Rectal smooth muscle tissue (tissue), 1 donor: Measurements from ENCODE around the gene CCDC102B.
"Not testable (repeated sequence)": the region's sequence is repeated elsewhere in the genome, so short reads cannot be mapped to it uniquely, and the experiment has no call there.

Experiments
- H3K27ac ChIP-seq: one replicate; pipeline ENCODE4 v1.7.0; 2013; ENCODE audit warnings: low read depth, low read length, inconsistent platforms
- H3K27me3 ChIP-seq: one replicate; pipeline ENCODE4 v1.7.0; 2013; ENCODE audit warnings: low read length; ENCODE audit not compliant: control insufficient read depth, insufficient read depth
- H3K36me3 ChIP-seq: one replicate; pipeline ENCODE4 v1.7.0; 2013; ENCODE audit warnings: low read length; ENCODE audit not compliant: control insufficient read depth, insufficient read depth
- H3K4me1 ChIP-seq: one replicate; pipeline ENCODE4 v1.7.0; 2013; ENCODE audit warnings: low read length; ENCODE audit not compliant: control insufficient read depth, insufficient read depth
- H3K4me3 ChIP-seq: one replicate; pipeline ENCODE4 v1.7.0; 2013; ENCODE audit warnings: low read length
- H3K9ac ChIP-seq: one replicate; pipeline ENCODE4 v1.7.0; 2013; ENCODE audit warnings: low read length

Gene CCDC102B

DNA sequence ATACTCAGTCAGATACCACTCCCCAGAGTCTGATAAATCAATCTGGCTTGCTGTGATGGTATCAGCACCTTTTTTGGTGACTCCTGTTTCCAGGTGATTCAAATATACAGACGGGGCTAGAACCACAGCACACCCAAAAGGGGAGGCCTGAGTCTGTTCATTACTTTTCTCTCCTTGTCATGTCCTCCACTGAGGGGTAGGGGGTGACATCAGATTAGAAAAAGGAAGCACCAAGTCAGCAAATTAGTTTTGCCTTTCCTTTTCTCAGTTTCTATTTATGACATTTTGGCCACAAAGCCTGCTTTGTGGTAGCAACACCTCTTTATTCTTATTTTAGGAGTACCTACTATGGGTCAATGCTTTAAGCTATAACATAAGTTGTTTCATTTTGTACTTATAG lies 127.4 kb downstream of the CCDC102B start:
- Histone ChIP-seq H3K4me1 (no peaks in the 10 kb centered on the region), H3K36me3 (no peaks in the 10 kb centered on the region), H3K27ac (no peak overlapping the region), H3K4me3 (no peak overlapping the region), H3K27me3 (no peaks in the 10 kb centered on the region), H3K9ac (no peak overlapping the region)

DNA sequence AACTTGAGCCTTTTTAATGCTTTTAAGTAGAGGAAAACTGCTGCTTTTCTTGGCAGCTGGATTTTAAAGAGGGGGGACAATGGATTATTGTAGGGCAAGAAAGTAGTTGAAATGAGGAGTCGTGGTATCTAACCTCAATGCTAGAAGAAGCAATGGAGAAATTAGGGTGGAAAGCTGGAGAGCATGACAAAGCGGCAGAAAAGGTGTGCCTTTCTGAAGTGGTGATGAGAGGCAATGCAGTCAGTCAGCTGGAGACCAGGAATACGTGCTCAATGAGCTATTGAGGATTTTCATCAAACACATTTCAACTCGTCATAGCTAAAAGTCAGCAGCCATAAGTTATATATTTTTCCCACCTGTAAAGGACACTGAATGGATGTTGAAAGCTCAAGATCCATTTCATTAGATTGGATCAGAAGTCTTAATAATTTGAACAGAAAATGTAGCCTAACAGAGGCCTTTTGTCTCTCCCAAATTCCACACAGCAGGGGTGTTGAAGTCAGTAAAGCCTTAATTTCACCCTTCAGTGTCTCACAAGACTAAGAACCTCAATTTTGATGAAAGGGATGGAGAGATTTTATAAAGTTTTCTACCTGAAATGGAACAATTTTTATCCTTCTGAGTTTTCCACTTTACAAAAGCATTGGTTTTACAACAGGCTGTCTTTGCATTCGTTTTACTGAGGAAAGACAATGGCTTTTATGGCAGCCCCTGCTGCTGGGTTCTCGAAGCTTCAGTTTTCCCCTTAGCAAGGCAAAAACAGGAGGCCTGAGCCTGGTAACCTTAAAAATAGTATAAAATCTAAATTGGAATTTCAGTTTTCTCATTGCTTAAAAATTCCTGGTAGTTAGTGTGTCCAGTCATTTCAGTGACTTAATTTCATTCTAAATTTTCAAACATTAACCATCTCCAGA lies 131.1 kb downstream of the CCDC102B start:
- Histone ChIP-seq H3K27me3 (no peaks in the 10 kb centered on the region), H3K9ac (no peak overlapping the region), H3K27ac (no peak overlapping the region), H3K4me3 (no peak overlapping the region), H3K4me1 (no peaks in the 10 kb centered on the region), H3K36me3 (no peaks in the 10 kb centered on the region)

DNA sequence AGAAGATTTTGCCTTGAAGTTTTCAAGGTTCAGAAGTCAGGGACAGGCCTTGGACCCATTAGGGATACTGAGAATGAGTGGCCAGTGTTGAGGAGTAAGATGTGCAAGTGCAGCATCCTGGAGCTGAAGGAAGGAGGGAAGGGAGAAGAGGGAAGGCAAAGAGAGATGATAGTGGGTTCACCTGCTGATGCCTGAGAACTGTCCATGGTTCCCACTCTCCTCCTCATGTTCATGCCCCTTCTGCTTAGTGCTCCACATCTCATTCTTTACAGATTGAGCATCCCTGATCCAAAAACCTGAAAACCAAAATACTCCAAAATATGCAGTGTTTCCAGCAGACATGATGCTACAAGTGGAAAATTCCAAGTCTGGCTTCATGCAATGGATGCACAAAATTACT lies 137.8 kb downstream of the CCDC102B start:
- no peaks in the 10 kb centered on the region for H3K36me3 ChIP-seq
- H3K27ac ChIP-seq: no peak overlapping the region
- H3K4me1 ChIP-seq: no peaks in the 10 kb centered on the region
- no peak overlapping the region for H3K4me3 ChIP-seq
- no peak overlapping the region for H3K9ac ChIP-seq
- no peaks in the 10 kb centered on the region for H3K27me3 ChIP-seq

DNA sequence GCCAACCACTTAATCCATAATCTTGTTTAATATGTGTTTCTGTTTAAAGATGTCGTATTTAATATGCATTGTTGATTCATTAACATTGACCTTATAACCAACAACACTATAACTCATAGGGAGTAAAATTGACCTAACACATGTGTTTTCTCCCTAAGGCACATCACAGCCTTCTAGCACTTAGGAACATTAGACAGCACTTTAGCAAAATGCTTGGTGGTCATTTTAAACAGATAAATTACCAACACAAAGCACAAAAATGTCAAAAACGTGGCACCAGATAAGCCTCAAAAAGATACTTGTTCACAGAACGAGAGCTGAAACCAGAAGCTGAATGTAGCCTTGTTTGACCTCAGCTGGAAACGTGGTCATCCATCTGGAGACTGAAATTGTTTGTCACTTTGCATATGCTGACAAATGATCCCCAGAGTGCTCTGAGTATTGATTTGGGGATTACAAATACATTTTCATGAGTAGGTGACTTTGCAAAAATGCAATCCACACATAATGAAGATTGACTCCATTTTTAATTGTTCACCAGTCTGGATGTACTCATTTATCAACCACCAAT lies 139.2 kb downstream of the CCDC102B start:
- no peaks in the 10 kb centered on the region for H3K27me3 ChIP-seq
- no peak overlapping the region for H3K4me3 ChIP-seq
- no peak overlapping the region for H3K9ac ChIP-seq
- no peak overlapping the region for H3K27ac ChIP-seq
- no peaks in the 10 kb centered on the region for H3K36me3 ChIP-seq
- H3K4me1 ChIP-seq: no peaks in the 10 kb centered on the region

DNA sequence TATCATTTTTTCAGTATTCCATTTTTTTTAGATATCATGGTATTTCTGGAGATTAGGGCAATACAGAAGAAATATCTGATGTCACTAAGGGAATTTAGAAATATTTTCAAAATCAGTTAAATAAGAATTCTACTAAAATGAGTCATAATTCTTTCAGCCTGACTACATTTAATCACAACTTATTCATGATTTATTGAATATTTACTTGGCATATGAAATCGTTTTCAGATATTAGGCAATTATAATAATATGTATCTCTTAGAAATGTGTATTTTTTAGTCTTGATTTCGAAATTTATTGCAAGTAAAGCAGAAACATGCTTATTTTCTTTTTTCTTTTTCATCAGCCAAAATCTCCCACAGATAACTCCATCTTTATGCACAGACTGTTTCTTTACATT lies 142.2 kb downstream of the CCDC102B start:
- no peaks in the 10 kb centered on the region for H3K36me3 ChIP-seq
- no peak overlapping the region for H3K27ac ChIP-seq
- H3K4me3 ChIP-seq: no peak overlapping the region
- no peaks in the 10 kb centered on the region for H3K4me1 ChIP-seq
- H3K27me3 ChIP-seq: no peaks in the 10 kb centered on the region
- no peak overlapping the region for H3K9ac ChIP-seq

DNA sequence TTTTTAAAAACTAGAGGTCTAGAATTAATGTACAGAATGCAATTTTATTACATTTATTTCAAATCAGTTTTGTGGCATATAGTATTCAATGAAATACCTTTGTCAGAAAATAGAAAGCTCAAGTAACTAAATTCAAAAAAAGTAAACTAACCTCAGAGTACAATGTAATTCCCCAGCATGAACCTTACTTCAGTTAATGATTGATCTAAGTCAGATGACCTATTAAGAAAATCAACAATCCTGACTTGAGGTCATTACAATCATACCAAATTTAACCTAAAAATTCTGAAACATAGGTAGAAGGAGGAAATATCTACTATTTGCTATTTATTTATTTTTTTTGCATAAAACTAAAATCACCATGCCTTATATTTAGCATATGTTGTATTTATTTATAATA lies 142.9 kb downstream of the CCDC102B start:
- no peak overlapping the region for H3K9ac ChIP-seq
- no peak overlapping the region for H3K4me3 ChIP-seq
- no peaks in the 10 kb centered on the region for H3K36me3 ChIP-seq
- H3K4me1 ChIP-seq: no peaks in the 10 kb centered on the region
- no peaks in the 10 kb centered on the region for H3K27me3 ChIP-seq
- H3K27ac ChIP-seq: no peak overlapping the region

DNA sequence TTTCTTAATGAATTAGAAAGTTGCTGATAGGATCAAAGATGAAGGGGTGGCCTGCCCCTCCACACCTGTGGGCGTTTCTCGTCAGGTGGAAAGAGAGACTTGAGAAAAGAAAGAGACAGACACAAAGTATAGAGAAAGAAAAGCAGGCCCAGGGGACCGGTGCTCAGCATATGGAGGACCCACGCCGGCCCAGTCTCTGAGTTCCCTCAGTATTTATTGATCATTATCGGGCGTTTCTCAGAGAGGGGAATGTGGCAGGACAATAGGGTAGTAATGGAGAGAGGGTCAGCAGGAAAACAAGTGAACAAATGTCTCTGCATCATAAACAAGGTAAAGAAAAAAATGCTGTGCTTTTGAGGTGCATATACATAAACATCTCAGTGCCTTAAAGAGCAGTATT lies 144.3 kb downstream of the CCDC102B start:
- no peak overlapping the region for H3K27ac ChIP-seq
- no peak overlapping the region for H3K4me3 ChIP-seq
- H3K9ac ChIP-seq: no peak overlapping the region
- H3K27me3 ChIP-seq: no peaks in the 10 kb centered on the region
- no peaks in the 10 kb centered on the region for H3K4me1 ChIP-seq
- no peaks in the 10 kb centered on the region for H3K36me3 ChIP-seq

DNA sequence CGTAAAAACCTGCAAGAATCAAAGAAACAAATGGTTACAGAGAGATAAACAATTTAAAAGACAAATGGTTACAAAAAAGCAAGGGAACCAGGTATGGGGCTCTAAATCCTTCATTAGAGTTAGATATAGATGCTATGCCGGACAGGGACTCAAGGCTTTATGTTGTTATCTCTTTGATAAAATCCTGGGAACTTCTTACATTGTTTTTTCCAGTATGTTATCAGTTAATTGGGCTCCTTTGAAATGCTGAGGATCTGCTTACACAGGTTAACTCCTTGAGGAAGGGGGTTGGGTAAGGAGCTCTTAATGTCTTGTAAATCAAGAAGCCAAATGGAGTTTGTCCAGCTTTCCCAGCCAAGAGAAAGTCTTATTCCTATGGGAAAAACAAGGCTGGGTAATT lies 146.0 kb downstream of the CCDC102B start:
- H3K4me3 ChIP-seq, H3K4me1 ChIP-seq, H3K9ac ChIP-seq, H3K36me3 ChIP-seq, H3K27me3 ChIP-seq, H3K27ac ChIP-seq: not testable (repeated sequence)

DNA sequence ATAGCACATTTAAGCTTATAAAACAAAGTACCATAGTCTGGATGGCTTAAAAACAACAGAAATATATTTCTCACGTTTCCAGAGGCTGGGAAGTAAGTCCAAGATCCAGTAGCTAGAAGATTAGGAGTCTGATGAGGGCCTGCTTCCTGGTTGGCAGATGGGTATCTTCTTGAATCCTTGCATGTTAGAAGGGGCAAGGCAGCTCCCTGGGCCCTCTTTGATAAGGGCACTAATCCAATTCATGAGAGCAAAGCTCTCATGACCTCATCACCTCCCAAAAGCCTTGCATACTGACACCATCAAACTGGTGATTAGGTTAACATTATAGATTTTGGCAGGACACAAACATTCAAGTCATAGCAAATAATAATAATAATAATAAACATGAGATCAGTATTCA lies 146.4 kb downstream of the CCDC102B start:
- no peaks in the 10 kb centered on the region for H3K27me3 ChIP-seq
- no peak overlapping the region for H3K27ac ChIP-seq
- H3K36me3 ChIP-seq: no peaks in the 10 kb centered on the region
- no peak overlapping the region for H3K4me3 ChIP-seq
- H3K4me1 ChIP-seq: no peaks in the 10 kb centered on the region
- H3K9ac ChIP-seq: no peak overlapping the region

DNA sequence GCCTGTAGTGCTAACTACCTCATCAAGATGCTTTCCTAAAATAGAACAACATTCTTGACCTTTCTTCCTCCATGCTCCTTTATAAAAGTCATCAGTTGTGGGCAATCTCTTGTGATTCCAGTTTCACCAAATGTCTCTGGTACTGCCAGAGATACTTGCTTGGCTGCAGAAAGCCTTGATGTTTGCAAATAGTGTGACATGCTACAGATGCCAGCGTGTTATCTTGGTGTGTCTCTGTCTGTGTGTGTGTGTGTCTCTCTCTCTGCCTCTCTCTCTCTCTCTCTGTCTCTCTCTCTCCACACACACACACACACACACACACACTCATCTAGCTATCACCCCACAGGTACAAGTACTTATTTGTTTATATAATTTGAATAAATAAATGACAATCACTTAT lies 146.9 kb downstream of the CCDC102B start:
- Histone ChIP-seq H3K27me3 (no peaks in the 10 kb centered on the region), H3K4me1 (no peaks in the 10 kb centered on the region), H3K9ac (no peak overlapping the region)

DNA sequence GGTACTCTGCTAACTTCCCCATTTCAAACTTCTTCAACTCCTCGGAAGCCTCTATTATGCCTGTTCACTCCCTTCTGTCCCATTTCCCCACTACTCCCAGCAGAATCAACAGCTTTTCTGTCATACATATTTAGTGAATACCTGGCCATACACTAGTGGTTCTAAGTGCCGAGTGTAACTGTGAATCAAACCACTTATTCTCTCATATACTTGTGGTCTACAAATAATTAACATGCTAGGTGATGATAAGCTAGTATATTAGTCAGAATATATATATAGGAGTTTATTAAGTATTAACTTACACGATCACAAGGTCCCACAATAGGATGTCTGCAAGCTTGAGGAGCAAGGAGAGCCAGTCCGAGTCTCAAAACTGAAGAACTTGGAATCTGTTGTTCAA lies 150.7 kb downstream of the CCDC102B start:
- H3K9ac ChIP-seq: no peak overlapping the region
- no peak overlapping the region for H3K4me3 ChIP-seq
- H3K36me3 ChIP-seq: no peaks in the 10 kb centered on the region
- no peak overlapping the region for H3K27ac ChIP-seq
- H3K27me3 ChIP-seq: no peaks in the 10 kb centered on the region
- no peaks in the 10 kb centered on the region for H3K4me1 ChIP-seq

More for the DNA sequence above, 146.9 kb downstream of the CCDC102B start:
- no peak overlapping the region for H3K27ac ChIP-seq
- H3K4me3 ChIP-seq: no peak overlapping the region
- no peaks in the 10 kb centered on the region for H3K36me3 ChIP-seq

DNA sequence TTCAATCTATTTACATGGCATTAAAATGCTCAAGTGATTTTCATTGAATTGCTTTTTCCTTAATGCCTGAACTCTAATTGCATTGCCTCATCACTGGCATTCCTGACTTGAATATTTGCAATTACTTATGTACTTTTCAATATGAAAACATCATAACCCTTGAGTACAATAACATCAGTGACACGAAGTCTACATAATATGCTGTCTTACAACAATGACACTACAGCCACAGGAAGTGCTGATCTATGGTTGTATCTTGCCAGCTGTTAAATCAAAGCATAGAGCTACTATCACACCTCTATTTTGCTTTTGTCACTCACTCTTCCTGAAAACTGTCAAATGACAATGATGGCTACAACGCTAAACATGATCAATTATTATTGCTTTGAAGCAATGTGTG lies 156.9 kb downstream of the CCDC102B start:
- Histone ChIP-seq H3K4me3 (no peak overlapping the region), H3K9ac (no peak overlapping the region), H3K4me1 (no peaks in the 10 kb centered on the region), H3K27ac (no peak overlapping the region), H3K36me3 (no peaks in the 10 kb centered on the region), H3K27me3 (no peaks in the 10 kb centered on the region)

DNA sequence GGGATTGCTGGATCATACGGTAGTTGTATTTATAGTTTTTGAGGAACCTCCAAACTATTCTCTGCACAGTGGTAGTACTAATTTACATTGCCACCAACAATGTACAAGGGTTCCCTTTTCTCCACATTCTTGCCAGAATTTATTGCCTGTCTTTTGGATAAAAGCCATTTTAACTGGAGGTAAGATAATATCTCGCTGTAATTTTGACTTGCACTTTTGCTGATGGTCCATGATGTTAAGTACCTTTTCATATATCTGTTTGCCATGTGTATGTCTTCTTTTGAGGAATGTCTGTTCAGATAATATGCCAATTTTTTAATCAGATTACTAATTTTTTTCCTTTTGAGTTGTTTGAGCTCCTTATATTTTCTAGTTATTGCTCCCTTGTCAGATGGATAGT lies 158.8 kb downstream of the CCDC102B start:
- no peaks in the 10 kb centered on the region for H3K27me3 ChIP-seq
- H3K9ac ChIP-seq: no peak overlapping the region

More for the DNA sequence above, 158.8 kb downstream of the CCDC102B start:
- Histone ChIP-seq H3K4me3 (no peak overlapping the region), H3K4me1 (no peaks in the 10 kb centered on the region), H3K27ac (no peak overlapping the region), H3K36me3 (no peaks in the 10 kb centered on the region)
